Inflammatory macrophage treated with lipopolysaccharide for 1 hour (primary cell): ENCODE data around the gene SLC38A7.

ENCODE experiments used
- DNase-seq, 2 donors: peaks; one replicate each; pipeline ENCODE4 v3.0.0-alpha.2; 2020 to 2022

The SLC38A7 gene

GRCh38 chr16:58634265-58634802, 50.2 kb downstream of the SLC38A7 start:
- no peak for DNase-seq

- peak; percentile 98 to 99 for DNase-seq
Measured at GRCh38 chr16:58629733-58630640, 54.6 kb downstream of the SLC38A7 start, which contains the start of gene CNOT1. TSS of gene CNOT1 (minus strand) at chr16:58629826. CDS start at chr16:58599337, 30,489 bp downstream.

GRCh38 chr16:58628845-58629732, 55.5 kb downstream of the SLC38A7 start:
- peak; percentile 64 to 71 for DNase-seq

- peak; percentile 53 to 67 for DNase-seq
Measured at GRCh38 chr16:58624209-58624608, 60.4 kb downstream of the SLC38A7 start.

- DNase-seq = no peak
Measured at GRCh38 chr16:58620396-58620795, 64.2 kb downstream of the SLC38A7 start.

- DNase-seq = no peak
Measured at GRCh38 chr16:58615280-58615679, 69.3 kb downstream of the SLC38A7 start.
